Measurements from ENCODE around the gene LARGE1. TPM values are rescaled to one million over a fixed set of nuclear protein-coding genes. Genes with fewer than 3 reads are reported as not detected.

LARGE1 gene
- 29.8 to 35.7 TPM (median 32.3 TPM) in 3 replicates for total RNA-seq

DNA sequence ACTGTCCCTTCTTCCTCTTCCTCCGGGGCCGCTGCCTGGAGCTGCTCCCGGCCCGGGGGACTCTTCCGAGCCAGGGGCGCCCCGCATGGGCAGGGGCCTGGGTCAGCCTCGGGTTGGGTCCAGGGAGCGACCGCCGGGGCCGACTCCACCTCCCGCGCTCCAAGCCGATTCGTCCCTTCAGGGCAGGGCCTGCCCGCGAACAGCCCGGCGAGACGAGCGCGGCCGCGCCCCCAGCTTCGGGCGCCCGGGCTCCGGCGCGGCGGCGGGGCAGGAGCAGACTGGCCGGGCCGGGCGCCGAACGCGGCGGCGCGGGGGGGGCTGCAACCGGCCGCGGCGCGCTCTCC is at the start of gene LARGE1:
TSS of gene LARGE1 (minus strand) at position 280 of the 344 bp plus-strand sequence.
- Mint-ChIP-seq H3K36me3 (no peaks in the 10 kb centered on the region), H3K4me1 (peaks cover 37% of the 10 kb centered on the region), H3K27ac (peak within 1 kb of the TSS; percentile 94), H3K4me3 (peak within 1 kb of the TSS; percentile 94), H3K27me3 (ENCODE audit: low read depth) (peaks cover 29% of the 10 kb centered on the region), H3K9me3 (no peaks in the 10 kb centered on the region)
- peak; percentile 25 to 50 for DNase-seq (ENCODE audit: low spot score in 2 of 2, unreplicated experiment in 2 of 2)
- TF ChIP-seq, protein P1, sequence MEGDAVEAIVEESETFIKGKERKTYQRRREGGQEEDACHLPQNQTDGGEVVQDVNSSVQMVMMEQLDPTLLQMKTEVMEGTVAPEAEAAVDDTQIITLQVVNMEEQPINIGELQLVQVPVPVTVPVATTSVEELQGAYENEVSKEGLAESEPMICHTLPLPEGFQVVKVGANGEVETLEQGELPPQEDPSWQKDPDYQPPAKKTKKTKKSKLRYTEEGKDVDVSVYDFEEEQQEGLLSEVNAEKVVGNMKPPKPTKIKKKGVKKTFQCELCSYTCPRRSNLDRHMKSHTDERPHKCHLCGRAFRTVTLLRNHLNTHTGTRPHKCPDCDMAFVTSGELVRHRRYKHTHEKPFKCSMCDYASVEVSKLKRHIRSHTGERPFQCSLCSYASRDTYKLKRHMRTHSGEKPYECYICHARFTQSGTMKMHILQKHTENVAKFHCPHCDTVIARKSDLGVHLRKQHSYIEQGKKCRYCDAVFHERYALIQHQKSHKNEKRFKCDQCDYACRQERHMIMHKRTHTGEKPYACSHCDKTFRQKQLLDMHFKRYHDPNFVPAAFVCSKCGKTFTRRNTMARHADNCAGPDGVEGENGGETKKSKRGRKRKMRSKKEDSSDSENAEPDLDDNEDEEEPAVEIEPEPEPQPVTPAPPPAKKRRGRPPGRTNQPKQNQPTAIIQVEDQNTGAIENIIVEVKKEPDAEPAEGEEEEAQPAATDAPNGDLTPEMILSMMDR (IDR thresholded peaks at IDR 0.05; ENCODE audit: unreplicated experiment), result no peak

- DNase-seq (ENCODE audit: low spot score in 2 of 2, unreplicated experiment in 2 of 2), result no peak
- Mint-ChIP-seq H3K27ac (peak overlapping the region; percentile 36), H3K27me3 (ENCODE audit: low read depth) (peaks cover 6% of the 10 kb centered on the region), H3K4me1 (peaks cover 7% of the 10 kb centered on the region), H3K9me3 (peaks cover 9% of the 10 kb centered on the region), H3K4me3 (no peak overlapping the region), H3K36me3 (no peaks in the 10 kb centered on the region)
- TF ChIP-seq, protein P1 (IDR thresholded peaks at IDR 0.05; ENCODE audit: unreplicated experiment), result no peak
Observed at GRCh38 chr22:33969045-33969444, 48.8 kb upstream of the LARGE1 start.

DNA sequence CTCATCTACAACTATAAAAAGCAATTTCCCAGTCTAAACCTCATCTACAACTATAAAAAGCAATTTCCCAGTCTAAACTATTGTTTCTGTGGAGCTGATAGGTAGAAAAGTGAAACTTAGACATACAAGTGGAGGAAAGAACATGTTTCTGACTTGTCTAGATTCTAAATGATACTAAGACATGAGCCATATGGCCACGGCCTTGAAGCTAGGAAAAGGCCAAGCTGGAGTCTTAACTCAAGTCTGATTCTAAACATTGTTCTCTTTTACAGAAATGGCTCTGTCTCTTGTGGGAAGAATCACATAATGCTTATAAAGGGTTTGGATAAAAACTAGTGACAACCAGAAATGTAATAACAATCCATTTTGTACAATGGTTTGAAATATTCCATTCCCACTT is 43.8 kb upstream of the LARGE1 start:
- Mint-ChIP-seq H3K4me1 (peaks cover 4% of the 10 kb centered on the region), H3K4me3 (no peak overlapping the region), H3K9me3 (no peaks in the 10 kb centered on the region), H3K27me3 (ENCODE audit: low read depth) (no peaks in the 10 kb centered on the region), H3K27ac (no peak overlapping the region), H3K36me3 (no peaks in the 10 kb centered on the region)
- no peak for DNase-seq (ENCODE audit: low spot score in 2 of 2, unreplicated experiment in 2 of 2)
- TF ChIP-seq, protein P1 (IDR thresholded peaks at IDR 0.05; ENCODE audit: unreplicated experiment), result no peak

DNA sequence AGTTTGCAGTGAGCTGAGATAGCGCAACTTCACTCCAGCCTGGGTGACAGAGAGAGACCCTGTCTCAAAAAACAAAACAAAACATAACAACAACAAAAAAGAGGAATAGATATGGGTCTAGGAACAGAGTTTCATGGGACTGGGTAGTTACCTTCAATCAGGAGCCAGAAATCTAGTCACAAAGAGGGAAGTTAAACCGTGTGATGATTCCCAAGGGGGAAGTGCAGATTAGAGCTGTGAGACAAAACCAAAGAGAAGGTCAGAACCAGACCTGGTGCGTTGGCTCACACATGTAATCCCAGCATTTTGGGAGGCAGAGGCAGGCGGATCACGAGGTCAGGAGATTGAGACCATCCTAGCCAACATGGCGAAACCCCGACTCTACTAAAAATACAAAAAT is 42.1 kb upstream of the LARGE1 start:
- TF ChIP-seq, protein P1 (IDR thresholded peaks at IDR 0.05; ENCODE audit: unreplicated experiment), result no peak
- Mint-ChIP-seq H3K4me1 (no peaks in the 10 kb centered on the region), H3K4me3 (no peak overlapping the region), H3K27me3 (ENCODE audit: low read depth) (no peaks in the 10 kb centered on the region), H3K9me3 (no peaks in the 10 kb centered on the region), H3K36me3 (no peaks in the 10 kb centered on the region), H3K27ac (no peak overlapping the region)
- no peak for DNase-seq (ENCODE audit: low spot score in 2 of 2, unreplicated experiment in 2 of 2)

DNA sequence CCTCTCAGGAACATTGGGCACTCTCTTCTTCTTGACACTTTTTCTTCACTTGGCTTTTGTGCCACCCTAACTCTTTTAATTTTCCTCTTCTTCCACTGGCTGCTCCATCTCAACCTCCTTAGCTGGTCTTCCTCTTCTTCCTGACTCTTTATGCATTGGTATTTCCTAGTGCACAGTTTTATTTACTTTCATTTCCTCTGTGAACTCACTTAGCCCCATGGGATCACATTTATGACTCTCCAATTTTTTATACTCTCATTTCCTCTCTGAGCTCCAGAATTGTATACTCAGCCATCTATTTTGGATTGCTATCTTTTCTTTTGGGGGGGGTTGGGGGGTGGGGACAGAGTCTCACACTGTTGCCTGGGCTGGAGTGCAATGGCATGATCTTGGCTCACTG is 38.5 kb upstream of the LARGE1 start:
- Mint-ChIP-seq H3K4me1 (no peaks in the 10 kb centered on the region), H3K9me3 (no peaks in the 10 kb centered on the region), H3K27me3 (ENCODE audit: low read depth) (peaks cover 3% of the 10 kb centered on the region), H3K27ac (no peak overlapping the region), H3K4me3 (no peak overlapping the region), H3K36me3 (no peaks in the 10 kb centered on the region)
- TF ChIP-seq, protein P1 (IDR thresholded peaks at IDR 0.05; ENCODE audit: unreplicated experiment), result no peak
- no peak for DNase-seq (ENCODE audit: low spot score in 2 of 2, unreplicated experiment in 2 of 2)

GRCh38 chr22:33957086-33957485 is 36.8 kb upstream of the LARGE1 start:
- H3K27ac Mint-ChIP-seq, result no peak overlapping the region
- H3K27me3 Mint-ChIP-seq (ENCODE audit: low read depth), result peaks cover 17% of the 10 kb centered on the region
- no peaks in the 10 kb centered on the region for H3K4me1 Mint-ChIP-seq
- H3K4me3 Mint-ChIP-seq, result no peak overlapping the region
- no peaks in the 10 kb centered on the region for H3K36me3 Mint-ChIP-seq
- DNase-seq (ENCODE audit: low spot score in 2 of 2, unreplicated experiment in 2 of 2), result no peak
- no peaks in the 10 kb centered on the region for H3K9me3 Mint-ChIP-seq
- TF ChIP-seq, protein P1 (IDR thresholded peaks at IDR 0.05; ENCODE audit: unreplicated experiment), result no peak

Measured in mesothelial cell of epicardium (in vitro differentiated cells).